GM12878 (cell line): Measurements from ENCODE around the gene EHBP1. TPM values are rescaled to one million over a fixed set of nuclear protein-coding genes. Genes with fewer than 3 reads are reported as not detected.

Source experiments
- ATAC-seq: fragments of 200-7000 bp; cut with Tn5 transposase; 3 replicates; pipeline ENCODE4 v1.9.1; 2020; ENCODE audit warnings: mild to moderate bottlenecking, moderate library complexity
- BruUV-seq: library from RNA; stranded (reverse); fragments of 400-500 nt; replicated peaks from 2 replicates; lab custom pipeline; 2021; lab: Mats Ljungman, UMichigan
- CTCF ChIA-PET: fragments of 300-600 bp; sonication (Branson Sonifier 250); formaldehyde crosslinking; extraction: SDS; loops from one replicate; lab custom pipeline; 2021; ENCODE audit warnings: inconsistent platforms; lab: Yijun Ruan, JAX
- POLR2A ChIA-PET: fragments of 350-600 bp; formaldehyde crosslinking; extraction: SDS; loops from one replicate; lab custom pipeline; 2021; ENCODE audit warnings: inconsistent platforms; lab: Charles Lee
- RAD21 ChIA-PET: fragments of 300-600 bp; sonication (Branson Sonifier 250); formaldehyde crosslinking; loops from one replicate; lab custom pipeline; 2023; ENCODE audit warnings: antibody characterized with exemption; ENCODE audit not compliant: unreplicated experiment; lab: Charles Lee
- SMC1A ChIA-PET: fragments of 300-600 bp; sonication (Branson Sonifier 250); formaldehyde crosslinking; loops from one replicate; lab custom pipeline; 2023; ENCODE audit not compliant: unreplicated experiment, uncharacterized antibody; lab: Charles Lee
- DNase-seq: peaks from one replicate; pipeline ENCODE4 v3.0.0-alpha.2; 2011; ENCODE audit warnings: low read depth, low spot score
- FAIRE-seq: peaks from 3 replicates; lab custom pipeline; 2011; peaks lifted over from hg19 to GRCh38; lab: Jason Lieb, UNC
- H2AFZ ChIP-seq: 2 replicates; pipeline ENCODE4 v1.6.0; 2011; ENCODE audit warnings: low read depth, low read length, control low read depth; ENCODE audit not compliant: control insufficient read depth
- H3K27ac ChIP-seq: 2 replicates; pipeline ENCODE4 v1.5.1; 2011; ENCODE audit warnings: control low read depth; ENCODE audit not compliant: control insufficient read depth, insufficient read depth
- H3K27me3 ChIP-seq, 2 experiments: replicated peaks in 1 of 2; 2 replicates each; pipeline versions ENCODE4 v1.6.0 to v1.6.1; 2011; ENCODE audit warnings: low read length in 1 of 2; ENCODE audit not compliant: control insufficient read depth in 2 of 2, insufficient read depth in 2 of 2
- H3K36me3 ChIP-seq, 2 experiments: 2 replicates each; pipeline ENCODE4 v1.5.1; 2011; ENCODE audit warnings: low read length in 1 of 2; ENCODE audit not compliant: control insufficient read depth in 2 of 2, insufficient read depth in 2 of 2
- H3K4me1 ChIP-seq: 2 replicates; pipeline ENCODE4 v1.6.1; 2011; ENCODE audit warnings: mild to moderate bottlenecking, low read length, moderate library complexity, mixed read lengths; ENCODE audit not compliant: control insufficient read depth, insufficient read depth
- H3K4me2 ChIP-seq: 2 replicates; pipeline ENCODE4 v1.6.0; 2011; ENCODE audit warnings: control low read depth; ENCODE audit not compliant: control insufficient read depth, insufficient read depth
- H3K4me3 ChIP-seq: fragments of 200-600 bp; sonication (generic); 2 replicates; pipeline ENCODE4 v1.5.1; 2016
- H3K79me2 ChIP-seq: 2 replicates; pipeline ENCODE4 v1.6.0; 2011; ENCODE audit warnings: low read length; ENCODE audit not compliant: control insufficient read depth, insufficient read depth
- H3K9ac ChIP-seq: 2 replicates; pipeline ENCODE4 v1.8.0; 2011; ENCODE audit warnings: low read length, control low read depth, mixed read lengths; ENCODE audit not compliant: control insufficient read depth, insufficient read depth
- H3K9me3 ChIP-seq: replicated peaks from 3 replicates; pipeline ENCODE4 v1.5.1; 2011; ENCODE audit warnings: mild to moderate bottlenecking, low read length; ENCODE audit not compliant: control insufficient read depth, insufficient read depth
- H4K20me1 ChIP-seq: 2 replicates; pipeline ENCODE4 v1.6.0; 2011; ENCODE audit not compliant: control insufficient read depth, insufficient read depth
- BCL3 ChIP-seq: IDR thresholded peaks from 2 replicates; pipeline ENCODE4 v1.6.1; 2011; ENCODE audit warnings: borderline replicate concordance, low read depth, mild to moderate bottlenecking, moderate library complexity, low read length; ENCODE audit not compliant: insufficient read depth, poor library complexity, severe bottlenecking
- BHLHE40 ChIP-seq, 2 experiments: fragments of 450-650 bp in 1 of 2; IDR thresholded peaks; 2 replicates each; pipeline ENCODE4 v1.6.1; 2011 to 2017; ENCODE audit warnings: low read depth in 2 of 2, borderline replicate concordance in 1 of 2, improper control_type of control experiment in 1 of 2, low read length in 1 of 2, mild to moderate bottlenecking in 1 of 2
- CREM ChIP-seq: IDR thresholded peaks from 2 replicates; pipeline ENCODE4 v1.6.1; 2014; ENCODE audit warnings: antibody characterized with exemption, low read depth
- E2F4 ChIP-seq: IDR thresholded peaks from 2 replicates; pipeline ENCODE4 v1.6.1; 2012; ENCODE audit warnings: low read depth, low read length, improper control_type of control experiment
- ELK1 ChIP-seq: IDR thresholded peaks from 2 replicates; pipeline ENCODE4 v1.6.1; 2012; ENCODE audit warnings: low read depth, low read length, improper control_type of control experiment
- NRF1 ChIP-seq: conservative IDR thresholded peaks from 2 replicates; pipeline ENCODE4 v1.6.1; 2011; ENCODE audit warnings: mild to moderate bottlenecking, low read depth, low read length, improper control_type of control experiment
- RBBP5 ChIP-seq: fragments of 200-600 bp; sonication (generic); conservative IDR thresholded peaks from 2 replicates; pipeline ENCODE4 v1.6.1; 2016
- STAT3 ChIP-seq: IDR thresholded peaks from 2 replicates; pipeline ENCODE4 v1.6.1; 2011; ENCODE audit warnings: low read depth, low read length, improper control_type of control experiment
- TAF1 ChIP-seq: IDR thresholded peaks from 2 replicates; pipeline ENCODE4 v1.6.1; 2011; ENCODE audit warnings: mild to moderate bottlenecking, low read depth, low read length, borderline replicate concordance
- TCF7 ChIP-seq: IDR thresholded peaks from 2 replicates; pipeline ENCODE4 v1.6.1; 2014; ENCODE audit warnings: antibody characterized with exemption, borderline replicate concordance
- WRNIP1 ChIP-seq: IDR thresholded peaks from 2 replicates; pipeline ENCODE4 v1.6.1; 2011; ENCODE audit warnings: low read depth, low read length, improper control_type of control experiment, borderline replicate concordance
- WGBS: methylation state at CpG from one replicate; pipeline ENCODE4 v1.1.6; 2016; ENCODE audit warnings: low lambda C conversion rate; ENCODE audit not compliant: insufficient replicate concordance, insufficient coverage; ENCODE audit errors: missing lambda C conversion rate; 5-methylcytosine and 5-hydroxymethylcytosine counted together
- in situ Hi-C: fragments of 300-500 bp; cut with MboI; formaldehyde crosslinking; loops from 9 replicates; pipeline ENCODE4 v1.14.3; 2018; ENCODE audit warnings: mixed read lengths
- intact Hi-C: fragments of 100-400 bp; cut with micrococcal nuclease; formaldehyde crosslinking; loops from one replicate; pipeline ENCODE4 v1.14.2; 2022; ENCODE audit not compliant: unreplicated experiment
- polyA plus RNA-seq, 11 experiments: library from polyadenylated mRNA; depleted of rRNA in 4 of 11; unstranded in 6 of 11; stranded (reverse) in 5 of 11; fragments of >200 nt; fragmentation: Nextera tagmentation in 4 of 11; fragmentation: Illumina TruSeq in 1 of 11; extraction: Ambion mirVana in 4 of 11; extraction: Trizol in 1 of 11; gene quantifications; 1 replicate in 1 of 11; 2 replicates in 10 of 11; pipeline versions ENCODE4 v1.2.1 to v1.2.3, GENCODE V29; 2011 to 2016; ENCODE audit warnings: inconsistent platforms in 2 of 11, missing spikeins in 2 of 11, low read depth in 1 of 11
- total RNA-seq, 4 experiments: library from RNA; depleted of rRNA in 3 of 4; stranded (reverse); fragments of >200 nt in 3 of 4; fragmentation: Illumina TruSeq in 1 of 4; extraction: Trizol in 1 of 4; gene quantifications; 2 replicates each; pipeline versions ENCODE4 v1.2.1 to v1.2.3, GENCODE V29; 2013 to 2021

Gene EHBP1
- total and polyA plus RNA-seq, 10 of the 15 experiments (the other 5 are each of a cell fraction or from before 2014, with no cell fraction given): 5.7 to 26.1 (median 13.6) TPM

- Histone ChIP-seq H3K27me3 (no peaks in the 10 kb centered on the region), H3K4me2 (no peak overlapping the region), H3K9ac (no peak overlapping the region), H3K36me3 (no peaks in the 10 kb centered on the region), H3K27ac (no peak overlapping the region), H4K20me1 (no peaks in the 10 kb centered on the region), H3K79me2 (no peaks in the 10 kb centered on the region), H3K9me3 (no peaks in the 10 kb centered on the region), H3K4me1 (no peaks in the 10 kb centered on the region), H3K4me3 (no peak overlapping the region), H2AFZ (no peak overlapping the region)
- RAD21 ChIA-PET: no interaction called here
- no TSS peak for BruUV-seq
- POLR2A ChIA-PET: no interaction called here
- intact Hi-C loops (no loop called here), in situ Hi-C loops (no loop called here)
- ATAC-seq: no peak
- SMC1A ChIA-PET: interaction anchor here (1.4 kb wide), 1 partner anchor 491 kb away, joined by 3 read pairs; no protein-coding TSS in a partner anchor
- no peak for DNase-seq
- no peak for FAIRE-seq
- CTCF ChIA-PET: no interaction called here
- WGBS: 100% methylated on average over 1 of the region's 1 CpG
- TF ChIP-seq NRF1 (no peak), STAT3 (no peak), E2F4 (no peak), RBBP5 (no peak), CREM (no peak), TCF7 (no peak), BHLHE40 (IDR thresholded peaks at IDR 0.05; ENCODE audit: borderline replicate concordance in 1 of 2, low read depth in 2 of 2, low read length in 1 of 2) (no peak), WRNIP1 (no peak), ELK1 (no peak), TAF1 (no peak), BCL3 (no peak)
Measured at GRCh38 chr2:62947403-62947802, 241.9 kb downstream of the EHBP1 start.
